HEK293 (cell line): Measurements from ENCODE around the gene CASZ1.

Experiments
- KLF10 ChIP-seq: fragments of 450-650 bp; IDR thresholded peaks from 2 replicates; pipeline ENCODE4 v1.5.1; 2018; ENCODE audit warnings: missing biosample characterization, mild to moderate bottlenecking, missing genetic modification characterization
- OSR2 ChIP-seq: fragments of 450-650 bp; formaldehyde crosslinking; IDR thresholded peaks from 2 replicates; pipeline ENCODE4 v1.5.1; 2016; ENCODE audit warnings: missing biosample characterization, missing genetic modification characterization
- SP7 ChIP-seq: fragments of 450-650 bp; formaldehyde crosslinking; IDR thresholded peaks from 2 replicates; pipeline ENCODE4 v1.5.1; 2016; ENCODE audit warnings: missing biosample characterization, missing genetic modification characterization
- TCF7L2 ChIP-seq: IDR thresholded peaks from 2 replicates; pipeline ENCODE4 v1.6.1; 2011; ENCODE audit warnings: low read depth, mild to moderate bottlenecking, inconsistent platforms, low read length, moderate library complexity, borderline replicate concordance
- ZEB2 ChIP-seq: fragments of 450-650 bp; formaldehyde crosslinking; IDR thresholded peaks from 2 replicates; pipeline ENCODE4 v1.5.1; 2016; ENCODE audit warnings: missing biosample characterization, missing genetic modification characterization
- ZFP69B ChIP-seq: fragments of 450-650 bp; formaldehyde crosslinking; IDR thresholded peaks from 2 replicates; pipeline ENCODE4 v1.5.1; 2016; ENCODE audit warnings: missing biosample characterization, missing genetic modification characterization
- ZNF133 ChIP-seq: fragments of 450-650 bp; formaldehyde crosslinking; IDR thresholded peaks from 2 replicates; pipeline ENCODE4 v1.5.1; 2016; ENCODE audit warnings: missing biosample characterization, missing genetic modification characterization
- ZNF138 ChIP-seq: fragments of 450-650 bp; formaldehyde crosslinking; IDR thresholded peaks from 2 replicates; pipeline ENCODE4 v1.5.1; 2016; ENCODE audit warnings: missing biosample characterization, missing genetic modification characterization, borderline replicate concordance
- ZNF302 ChIP-seq: fragments of 450-650 bp; formaldehyde crosslinking; IDR thresholded peaks from 2 replicates; pipeline ENCODE4 v1.5.1; 2016; ENCODE audit warnings: missing biosample characterization, missing genetic modification characterization, low read depth
- ZNF366 ChIP-seq: fragments of 450-650 bp; formaldehyde crosslinking; conservative IDR thresholded peaks from 2 replicates; pipeline ENCODE4 v1.5.1; 2016; ENCODE audit warnings: missing biosample characterization, missing genetic modification characterization
- ZNF596 ChIP-seq: fragments of 450-650 bp; IDR thresholded peaks from 2 replicates; pipeline ENCODE4 v1.5.0; 2018; ENCODE audit warnings: missing biosample characterization, mild to moderate bottlenecking, missing genetic modification characterization, moderate library complexity
- TF ChIP-seq, protein P1 (sequence below): fragments of 450-650 bp; formaldehyde crosslinking; IDR thresholded peaks from 2 replicates; pipeline ENCODE4 v1.5.1; 2016; ENCODE audit warnings: missing biosample characterization, missing genetic modification characterization
- TF ChIP-seq, protein P2 (sequence below): fragments of 450-650 bp; formaldehyde crosslinking; IDR thresholded peaks from 2 replicates; pipeline ENCODE4 v1.5.1; 2017; ENCODE audit warnings: missing biosample characterization, missing genetic modification characterization
- TF ChIP-seq, protein P3 (sequence below): fragments of 450-650 bp; formaldehyde crosslinking; IDR thresholded peaks from 2 replicates; pipeline ENCODE4 v1.5.1; 2016; ENCODE audit warnings: missing biosample characterization, missing genetic modification characterization
- TF ChIP-seq, protein P4 (sequence below): fragments of 450-650 bp; formaldehyde crosslinking; IDR thresholded peaks from 2 replicates; pipeline ENCODE4 v1.5.1; 2017; ENCODE audit warnings: missing biosample characterization, missing genetic modification characterization
- TF ChIP-seq, protein P5 (sequence below): fragments of 450-650 bp; formaldehyde crosslinking; IDR thresholded peaks from 2 replicates; pipeline ENCODE4 v1.5.1; 2016; ENCODE audit warnings: missing biosample characterization, missing genetic modification characterization
- TF ChIP-seq, protein P6 (sequence below): fragments of 450-650 bp; formaldehyde crosslinking; IDR thresholded peaks from 2 replicates; pipeline ENCODE4 v1.5.1; 2017; ENCODE audit warnings: missing biosample characterization, missing genetic modification characterization
- TF ChIP-seq, protein P7 (sequence below): fragments of 450-650 bp; formaldehyde crosslinking; IDR thresholded peaks from 2 replicates; pipeline ENCODE4 v1.5.1; 2016; ENCODE audit warnings: missing biosample characterization, missing genetic modification characterization
- TF ChIP-seq, protein P8 (sequence below): fragments of 450-650 bp; formaldehyde crosslinking; IDR thresholded peaks from 2 replicates; pipeline ENCODE4 v1.5.1; 2016; ENCODE audit warnings: missing biosample characterization, missing genetic modification characterization
- TF ChIP-seq, protein P9 (sequence below): fragments of 450-650 bp; formaldehyde crosslinking; IDR thresholded peaks from 2 replicates; pipeline ENCODE4 v1.5.1; 2016; ENCODE audit warnings: missing biosample characterization, missing genetic modification characterization, low read depth

The CASZ1 gene

DNA sequence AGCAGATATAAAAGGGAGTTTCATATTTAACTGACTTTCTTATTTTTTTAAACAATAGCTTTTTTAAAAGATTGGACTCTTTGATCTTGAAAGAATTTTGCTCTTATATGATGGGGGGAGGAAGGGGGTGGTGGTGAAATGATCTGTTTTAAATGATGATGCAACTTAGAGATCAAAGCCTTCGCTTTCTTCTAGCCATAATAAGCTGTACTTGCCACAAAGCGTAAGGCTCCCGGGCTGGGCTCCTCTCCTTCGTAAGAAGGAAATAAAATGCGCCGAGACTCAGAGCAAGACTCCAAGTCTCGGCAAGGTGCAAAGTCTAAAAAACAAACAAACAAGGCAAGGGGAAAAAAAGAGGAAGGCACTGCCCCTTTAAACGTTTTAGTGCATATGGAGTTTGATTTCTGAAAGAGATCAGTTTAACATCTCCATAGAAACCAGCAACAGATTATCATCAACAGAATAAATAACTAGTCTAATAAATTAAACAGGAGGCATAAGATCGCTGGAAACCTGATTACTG, 3.3 kb downstream of the CASZ1 start (continued):
- TF ChIP-seq, protein P1, sequence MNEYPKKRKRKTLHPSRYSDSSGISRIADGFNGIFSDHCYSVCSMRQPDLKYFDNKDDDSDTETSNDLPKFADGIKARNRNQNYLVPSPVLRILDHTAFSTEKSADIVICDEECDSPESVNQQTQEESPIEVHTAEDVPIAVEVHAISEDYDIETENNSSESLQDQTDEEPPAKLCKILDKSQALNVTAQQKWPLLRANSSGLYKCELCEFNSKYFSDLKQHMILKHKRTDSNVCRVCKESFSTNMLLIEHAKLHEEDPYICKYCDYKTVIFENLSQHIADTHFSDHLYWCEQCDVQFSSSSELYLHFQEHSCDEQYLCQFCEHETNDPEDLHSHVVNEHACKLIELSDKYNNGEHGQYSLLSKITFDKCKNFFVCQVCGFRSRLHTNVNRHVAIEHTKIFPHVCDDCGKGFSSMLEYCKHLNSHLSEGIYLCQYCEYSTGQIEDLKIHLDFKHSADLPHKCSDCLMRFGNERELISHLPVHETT, result 0 out of 2 replicates have a peak, but pooled peaks have one; percentile 45
- TF ChIP-seq, protein P2, sequence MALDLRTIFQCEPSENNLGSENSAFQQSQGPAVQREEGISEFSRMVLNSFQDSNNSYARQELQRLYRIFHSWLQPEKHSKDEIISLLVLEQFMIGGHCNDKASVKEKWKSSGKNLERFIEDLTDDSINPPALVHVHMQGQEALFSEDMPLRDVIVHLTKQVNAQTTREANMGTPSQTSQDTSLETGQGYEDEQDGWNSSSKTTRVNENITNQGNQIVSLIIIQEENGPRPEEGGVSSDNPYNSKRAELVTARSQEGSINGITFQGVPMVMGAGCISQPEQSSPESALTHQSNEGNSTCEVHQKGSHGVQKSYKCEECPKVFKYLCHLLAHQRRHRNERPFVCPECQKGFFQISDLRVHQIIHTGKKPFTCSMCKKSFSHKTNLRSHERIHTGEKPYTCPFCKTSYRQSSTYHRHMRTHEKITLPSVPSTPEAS (tag by site-specific recombination), result 0 out of 2 replicates have a peak, but pooled peaks have one; percentile 28
- TF ChIP-seq, protein P3, sequence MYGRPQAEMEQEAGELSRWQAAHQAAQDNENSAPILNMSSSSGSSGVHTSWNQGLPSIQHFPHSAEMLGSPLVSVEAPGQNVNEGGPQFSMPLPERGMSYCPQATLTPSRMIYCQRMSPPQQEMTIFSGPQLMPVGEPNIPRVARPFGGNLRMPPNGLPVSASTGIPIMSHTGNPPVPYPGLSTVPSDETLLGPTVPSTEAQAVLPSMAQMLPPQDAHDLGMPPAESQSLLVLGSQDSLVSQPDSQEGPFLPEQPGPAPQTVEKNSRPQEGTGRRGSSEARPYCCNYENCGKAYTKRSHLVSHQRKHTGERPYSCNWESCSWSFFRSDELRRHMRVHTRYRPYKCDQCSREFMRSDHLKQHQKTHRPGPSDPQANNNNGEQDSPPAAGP (tag by site-specific recombination), result no peak
- TF ChIP-seq, protein P4, sequence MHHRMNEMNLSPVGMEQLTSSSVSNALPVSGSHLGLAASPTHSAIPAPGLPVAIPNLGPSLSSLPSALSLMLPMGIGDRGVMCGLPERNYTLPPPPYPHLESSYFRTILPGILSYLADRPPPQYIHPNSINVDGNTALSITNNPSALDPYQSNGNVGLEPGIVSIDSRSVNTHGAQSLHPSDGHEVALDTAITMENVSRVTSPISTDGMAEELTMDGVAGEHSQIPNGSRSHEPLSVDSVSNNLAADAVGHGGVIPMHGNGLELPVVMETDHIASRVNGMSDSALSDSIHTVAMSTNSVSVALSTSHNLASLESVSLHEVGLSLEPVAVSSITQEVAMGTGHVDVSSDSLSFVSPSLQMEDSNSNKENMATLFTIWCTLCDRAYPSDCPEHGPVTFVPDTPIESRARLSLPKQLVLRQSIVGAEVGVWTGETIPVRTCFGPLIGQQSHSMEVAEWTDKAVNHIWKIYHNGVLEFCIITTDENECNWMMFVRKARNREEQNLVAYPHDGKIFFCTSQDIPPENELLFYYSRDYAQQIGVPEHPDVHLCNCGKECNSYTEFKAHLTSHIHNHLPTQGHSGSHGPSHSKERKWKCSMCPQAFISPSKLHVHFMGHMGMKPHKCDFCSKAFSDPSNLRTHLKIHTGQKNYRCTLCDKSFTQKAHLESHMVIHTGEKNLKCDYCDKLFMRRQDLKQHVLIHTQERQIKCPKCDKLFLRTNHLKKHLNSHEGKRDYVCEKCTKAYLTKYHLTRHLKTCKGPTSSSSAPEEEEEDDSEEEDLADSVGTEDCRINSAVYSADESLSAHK (tag by site-specific recombination), result no peak
- TF ChIP-seq KLF10 (0 out of 2 replicates have a peak, but pooled peaks have one; percentile 17), OSR2 (tag by site-specific recombination) (no peak), ZNF133 (tag by site-specific recombination) (no peak), ZNF596 (tag by site-specific recombination) (no peak), ZNF138 (tag by site-specific recombination) (no peak), ZNF302 (no peak), SP7 (tag by site-specific recombination) (no peak), ZEB2 (tag by site-specific recombination) (no peak), ZNF366 (tag by site-specific recombination) (peak; percentile 81), TCF7L2 (peak; percentile 96), ZFP69B (tag by site-specific recombination) (peak; percentile 96)
- TF ChIP-seq, protein P5, sequence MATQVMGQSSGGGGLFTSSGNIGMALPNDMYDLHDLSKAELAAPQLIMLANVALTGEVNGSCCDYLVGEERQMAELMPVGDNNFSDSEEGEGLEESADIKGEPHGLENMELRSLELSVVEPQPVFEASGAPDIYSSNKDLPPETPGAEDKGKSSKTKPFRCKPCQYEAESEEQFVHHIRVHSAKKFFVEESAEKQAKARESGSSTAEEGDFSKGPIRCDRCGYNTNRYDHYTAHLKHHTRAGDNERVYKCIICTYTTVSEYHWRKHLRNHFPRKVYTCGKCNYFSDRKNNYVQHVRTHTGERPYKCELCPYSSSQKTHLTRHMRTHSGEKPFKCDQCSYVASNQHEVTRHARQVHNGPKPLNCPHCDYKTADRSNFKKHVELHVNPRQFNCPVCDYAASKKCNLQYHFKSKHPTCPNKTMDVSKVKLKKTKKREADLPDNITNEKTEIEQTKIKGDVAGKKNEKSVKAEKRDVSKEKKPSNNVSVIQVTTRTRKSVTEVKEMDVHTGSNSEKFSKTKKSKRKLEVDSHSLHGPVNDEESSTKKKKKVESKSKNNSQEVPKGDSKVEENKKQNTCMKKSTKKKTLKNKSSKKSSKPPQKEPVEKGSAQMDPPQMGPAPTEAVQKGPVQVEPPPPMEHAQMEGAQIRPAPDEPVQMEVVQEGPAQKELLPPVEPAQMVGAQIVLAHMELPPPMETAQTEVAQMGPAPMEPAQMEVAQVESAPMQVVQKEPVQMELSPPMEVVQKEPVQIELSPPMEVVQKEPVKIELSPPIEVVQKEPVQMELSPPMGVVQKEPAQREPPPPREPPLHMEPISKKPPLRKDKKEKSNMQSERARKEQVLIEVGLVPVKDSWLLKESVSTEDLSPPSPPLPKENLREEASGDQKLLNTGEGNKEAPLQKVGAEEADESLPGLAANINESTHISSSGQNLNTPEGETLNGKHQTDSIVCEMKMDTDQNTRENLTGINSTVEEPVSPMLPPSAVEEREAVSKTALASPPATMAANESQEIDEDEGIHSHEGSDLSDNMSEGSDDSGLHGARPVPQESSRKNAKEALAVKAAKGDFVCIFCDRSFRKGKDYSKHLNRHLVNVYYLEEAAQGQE, result no peak
- TF ChIP-seq, protein P6, sequence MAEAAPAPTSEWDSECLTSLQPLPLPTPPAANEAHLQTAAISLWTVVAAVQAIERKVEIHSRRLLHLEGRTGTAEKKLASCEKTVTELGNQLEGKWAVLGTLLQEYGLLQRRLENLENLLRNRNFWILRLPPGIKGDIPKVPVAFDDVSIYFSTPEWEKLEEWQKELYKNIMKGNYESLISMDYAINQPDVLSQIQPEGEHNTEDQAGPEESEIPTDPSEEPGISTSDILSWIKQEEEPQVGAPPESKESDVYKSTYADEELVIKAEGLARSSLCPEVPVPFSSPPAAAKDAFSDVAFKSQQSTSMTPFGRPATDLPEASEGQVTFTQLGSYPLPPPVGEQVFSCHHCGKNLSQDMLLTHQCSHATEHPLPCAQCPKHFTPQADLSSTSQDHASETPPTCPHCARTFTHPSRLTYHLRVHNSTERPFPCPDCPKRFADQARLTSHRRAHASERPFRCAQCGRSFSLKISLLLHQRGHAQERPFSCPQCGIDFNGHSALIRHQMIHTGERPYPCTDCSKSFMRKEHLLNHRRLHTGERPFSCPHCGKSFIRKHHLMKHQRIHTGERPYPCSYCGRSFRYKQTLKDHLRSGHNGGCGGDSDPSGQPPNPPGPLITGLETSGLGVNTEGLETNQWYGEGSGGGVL (tag by site-specific recombination), result 0 out of 2 replicates have a peak, but pooled peaks have one; percentile 35
- TF ChIP-seq, protein P7, sequence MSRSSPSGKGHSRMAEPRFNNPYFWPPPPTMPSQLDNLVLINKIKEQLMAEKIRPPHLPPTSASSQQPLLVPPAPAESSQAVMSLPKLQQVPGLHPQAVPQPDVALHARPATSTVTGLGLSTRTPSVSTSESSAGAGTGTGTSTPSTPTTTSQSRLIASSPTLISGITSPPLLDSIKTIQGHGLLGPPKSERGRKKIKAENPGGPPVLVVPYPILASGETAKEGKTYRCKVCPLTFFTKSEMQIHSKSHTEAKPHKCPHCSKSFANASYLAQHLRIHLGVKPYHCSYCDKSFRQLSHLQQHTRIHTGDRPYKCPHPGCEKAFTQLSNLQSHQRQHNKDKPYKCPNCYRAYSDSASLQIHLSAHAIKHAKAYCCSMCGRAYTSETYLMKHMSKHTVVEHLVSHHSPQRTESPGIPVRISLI, result no peak
- TF ChIP-seq, protein P8, sequence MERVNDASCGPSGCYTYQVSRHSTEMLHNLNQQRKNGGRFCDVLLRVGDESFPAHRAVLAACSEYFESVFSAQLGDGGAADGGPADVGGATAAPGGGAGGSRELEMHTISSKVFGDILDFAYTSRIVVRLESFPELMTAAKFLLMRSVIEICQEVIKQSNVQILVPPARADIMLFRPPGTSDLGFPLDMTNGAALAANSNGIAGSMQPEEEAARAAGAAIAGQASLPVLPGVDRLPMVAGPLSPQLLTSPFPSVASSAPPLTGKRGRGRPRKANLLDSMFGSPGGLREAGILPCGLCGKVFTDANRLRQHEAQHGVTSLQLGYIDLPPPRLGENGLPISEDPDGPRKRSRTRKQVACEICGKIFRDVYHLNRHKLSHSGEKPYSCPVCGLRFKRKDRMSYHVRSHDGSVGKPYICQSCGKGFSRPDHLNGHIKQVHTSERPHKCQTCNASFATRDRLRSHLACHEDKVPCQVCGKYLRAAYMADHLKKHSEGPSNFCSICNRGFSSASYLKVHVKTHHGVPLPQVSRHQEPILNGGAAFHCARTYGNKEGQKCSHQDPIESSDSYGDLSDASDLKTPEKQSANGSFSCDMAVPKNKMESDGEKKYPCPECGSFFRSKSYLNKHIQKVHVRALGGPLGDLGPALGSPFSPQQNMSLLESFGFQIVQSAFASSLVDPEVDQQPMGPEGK, result peak; percentile 61
- TF ChIP-seq, protein P9, sequence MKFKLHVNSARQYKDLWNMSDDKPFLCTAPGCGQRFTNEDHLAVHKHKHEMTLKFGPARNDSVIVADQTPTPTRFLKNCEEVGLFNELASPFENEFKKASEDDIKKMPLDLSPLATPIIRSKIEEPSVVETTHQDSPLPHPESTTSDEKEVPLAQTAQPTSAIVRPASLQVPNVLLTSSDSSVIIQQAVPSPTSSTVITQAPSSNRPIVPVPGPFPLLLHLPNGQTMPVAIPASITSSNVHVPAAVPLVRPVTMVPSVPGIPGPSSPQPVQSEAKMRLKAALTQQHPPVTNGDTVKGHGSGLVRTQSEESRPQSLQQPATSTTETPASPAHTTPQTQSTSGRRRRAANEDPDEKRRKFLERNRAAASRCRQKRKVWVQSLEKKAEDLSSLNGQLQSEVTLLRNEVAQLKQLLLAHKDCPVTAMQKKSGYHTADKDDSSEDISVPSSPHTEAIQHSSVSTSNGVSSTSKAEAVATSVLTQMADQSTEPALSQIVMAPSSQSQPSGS, result peak; percentile 55; the same call in 1 of the 2 replicates
